GM18909 (cell line): ENCODE results near the gene JADE2.
A peak's percentile ranks its signal among the peaks of the same experiment; 100 is the strongest.

ENCODE experiments used
- ATAC-seq: cut with Tn5 transposase; IDR thresholded peaks from one replicate; pipeline ENCODE4 v1.9.1; 2021; ENCODE audit warnings: mild to moderate bottlenecking; ENCODE audit not compliant: unreplicated experiment, poor library complexity

JADE2 gene

DNA sequence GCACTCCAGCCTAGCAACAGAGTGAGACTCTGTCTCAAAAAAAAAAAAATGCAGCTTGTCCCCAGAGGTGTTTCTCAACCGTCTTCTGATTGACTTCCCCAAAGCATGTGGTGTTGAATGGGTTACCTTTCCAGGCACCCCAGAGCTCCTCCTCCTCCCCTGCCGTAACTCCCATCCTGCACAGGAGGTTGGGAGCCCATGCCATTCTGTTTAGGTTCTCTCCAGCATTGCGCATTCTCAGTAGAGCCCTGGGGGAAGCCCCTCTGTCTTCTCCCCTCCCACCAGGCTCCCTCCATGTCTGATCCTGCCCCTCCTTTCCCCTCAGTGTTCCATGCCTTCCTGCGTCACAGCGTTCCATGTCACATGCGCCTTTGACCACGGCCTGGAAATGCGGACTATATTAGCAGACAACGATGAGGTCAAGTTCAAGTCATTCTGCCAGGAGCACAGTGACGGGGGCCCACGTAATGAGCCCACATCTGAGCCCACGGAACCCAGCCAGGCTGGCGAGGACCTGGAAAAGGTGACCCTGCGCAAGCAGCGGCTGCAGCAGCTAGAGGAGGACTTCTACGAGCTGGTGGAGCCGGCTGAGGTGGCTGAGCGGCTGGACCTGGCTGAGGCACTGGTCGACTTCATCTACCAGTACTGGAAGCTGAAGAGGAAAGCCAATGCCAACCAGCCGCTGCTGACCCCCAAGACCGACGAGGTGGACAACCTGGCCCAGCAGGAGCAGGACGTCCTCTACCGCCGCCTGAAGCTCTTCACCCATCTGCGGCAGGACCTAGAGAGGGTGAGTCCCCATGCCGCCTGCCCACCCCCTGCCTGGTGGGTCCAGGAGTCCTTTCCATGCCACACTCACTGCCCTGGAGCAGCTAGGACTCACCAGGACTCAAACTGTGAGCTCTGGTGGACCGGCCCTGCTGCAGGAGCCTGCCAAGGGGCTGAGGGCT is 40.6 kb downstream of the JADE2 start:
- no peak for ATAC-seq

DNA sequence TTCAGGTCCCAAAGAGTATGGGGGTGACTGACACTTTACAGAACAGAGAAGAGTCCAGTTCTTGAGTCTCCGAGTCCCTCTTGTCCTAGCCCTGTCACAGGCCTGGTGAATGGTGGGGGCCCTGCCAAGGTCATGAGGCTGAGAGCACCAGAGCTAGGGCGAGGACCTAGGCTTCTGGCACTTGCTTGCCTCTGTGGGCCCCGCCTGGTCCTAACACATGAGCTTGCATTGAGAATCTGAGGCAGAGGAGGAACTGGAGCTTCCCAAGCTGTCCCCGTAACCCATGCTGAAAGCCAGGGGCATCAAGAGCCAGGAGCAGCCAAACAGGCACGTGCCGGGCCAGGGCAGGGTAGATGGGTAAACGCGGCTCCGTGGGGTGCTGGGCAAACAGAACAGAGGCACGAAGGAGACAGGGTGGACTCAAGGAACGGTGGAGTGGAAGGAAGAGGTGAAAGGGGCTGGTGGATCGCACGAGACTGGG is 41.3 kb downstream of the JADE2 start:
- no peak for ATAC-seq

DNA sequence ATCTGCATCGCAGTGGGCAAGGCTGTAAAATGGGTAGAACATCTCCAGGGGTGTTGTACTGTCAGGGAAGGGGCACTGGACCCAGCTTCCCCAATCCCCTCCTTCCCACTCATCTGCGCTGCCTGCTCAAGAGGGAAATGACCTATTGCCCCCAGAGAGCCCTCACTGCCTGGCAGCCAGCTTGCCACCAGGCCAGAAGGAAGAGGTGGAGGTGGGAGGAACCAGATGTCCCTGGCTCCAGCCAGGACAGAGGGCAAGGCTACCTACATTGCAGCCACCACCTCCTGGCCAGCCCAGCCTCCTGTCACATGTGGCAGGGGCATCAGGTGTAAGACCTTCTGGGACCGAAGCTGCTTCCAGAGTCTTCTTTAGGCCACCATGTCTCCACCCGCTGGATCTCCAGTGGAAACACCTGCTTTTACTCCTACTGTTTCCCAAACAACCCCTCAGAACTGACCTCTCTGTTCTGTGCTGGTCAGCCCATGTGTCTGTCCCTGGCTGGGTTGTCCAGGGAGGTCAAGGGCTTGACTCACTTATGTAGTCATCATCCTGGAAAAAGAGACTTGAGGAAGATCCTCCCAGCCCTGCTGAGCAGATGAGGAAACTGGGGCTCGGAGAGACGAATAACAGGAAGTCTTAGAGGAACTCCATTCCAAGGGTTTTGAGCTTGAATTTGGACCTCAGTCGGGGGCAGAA is 42.3 kb downstream of the JADE2 start:
- no peak for ATAC-seq

DNA sequence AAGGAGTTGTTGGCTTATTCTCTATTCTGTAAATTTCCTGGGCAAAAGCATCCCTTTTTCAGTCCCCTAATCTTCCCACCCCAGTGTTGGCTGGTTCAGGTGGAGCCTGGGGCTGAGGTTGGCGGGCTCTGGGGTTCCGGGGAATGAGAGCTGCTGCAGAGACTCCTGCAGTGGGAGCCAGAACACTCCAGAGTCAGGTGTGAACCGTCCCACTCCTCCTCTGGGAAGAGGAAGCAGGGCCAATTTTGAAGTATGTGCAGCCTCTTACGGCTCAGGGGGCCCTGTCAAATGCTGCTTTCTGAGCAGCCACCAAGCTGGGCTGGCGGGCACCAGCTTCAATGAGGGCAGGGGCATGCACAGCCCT is 42.8 kb downstream of the JADE2 start:
- ATAC-seq: no peak

DNA sequence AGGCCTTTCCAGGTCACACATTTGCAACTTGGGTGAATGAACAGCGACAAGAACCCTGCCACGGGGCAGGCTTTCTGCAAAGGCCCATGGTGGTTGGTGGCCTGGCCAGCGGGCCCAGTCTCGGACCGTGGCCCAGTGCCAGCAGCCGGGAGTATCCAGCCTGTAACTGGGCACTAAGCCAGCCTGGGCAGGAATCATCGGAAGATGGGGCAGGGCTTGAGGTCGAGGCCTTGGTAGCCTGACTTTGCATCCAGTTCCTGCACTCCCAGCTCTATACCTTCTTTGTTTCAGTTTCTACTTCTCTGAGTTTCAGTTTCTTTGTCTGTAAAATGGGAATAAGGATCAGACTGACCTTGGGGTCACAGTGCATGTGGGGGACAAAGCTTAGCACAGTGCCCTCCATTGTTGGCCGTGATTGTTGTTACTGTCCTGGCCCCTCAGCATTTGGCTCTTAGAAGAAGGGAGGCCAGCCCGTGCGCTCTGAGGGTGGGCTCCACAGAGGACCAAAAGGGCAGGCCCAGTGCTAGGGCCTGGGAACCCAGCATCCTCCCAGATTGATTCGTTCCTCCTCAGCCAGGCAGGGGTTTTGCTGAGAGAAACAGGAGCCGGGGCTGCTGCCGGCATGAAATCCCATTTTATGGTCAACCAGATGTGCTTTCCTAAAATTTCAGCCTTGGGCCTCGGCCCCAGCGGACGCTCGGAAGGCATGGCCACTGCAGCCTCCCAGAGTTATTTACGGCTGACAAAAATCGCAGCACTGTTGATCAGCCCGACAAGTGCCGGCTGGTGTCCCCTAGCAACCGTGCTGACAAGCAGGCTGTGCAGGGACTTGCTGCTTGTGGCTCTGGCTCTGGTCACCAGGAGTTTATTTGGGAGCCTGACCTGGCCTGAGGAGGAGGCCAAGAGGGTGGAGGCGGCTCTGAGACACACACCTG is 43.6 kb downstream of the JADE2 start:
- ATAC-seq: no peak

DNA sequence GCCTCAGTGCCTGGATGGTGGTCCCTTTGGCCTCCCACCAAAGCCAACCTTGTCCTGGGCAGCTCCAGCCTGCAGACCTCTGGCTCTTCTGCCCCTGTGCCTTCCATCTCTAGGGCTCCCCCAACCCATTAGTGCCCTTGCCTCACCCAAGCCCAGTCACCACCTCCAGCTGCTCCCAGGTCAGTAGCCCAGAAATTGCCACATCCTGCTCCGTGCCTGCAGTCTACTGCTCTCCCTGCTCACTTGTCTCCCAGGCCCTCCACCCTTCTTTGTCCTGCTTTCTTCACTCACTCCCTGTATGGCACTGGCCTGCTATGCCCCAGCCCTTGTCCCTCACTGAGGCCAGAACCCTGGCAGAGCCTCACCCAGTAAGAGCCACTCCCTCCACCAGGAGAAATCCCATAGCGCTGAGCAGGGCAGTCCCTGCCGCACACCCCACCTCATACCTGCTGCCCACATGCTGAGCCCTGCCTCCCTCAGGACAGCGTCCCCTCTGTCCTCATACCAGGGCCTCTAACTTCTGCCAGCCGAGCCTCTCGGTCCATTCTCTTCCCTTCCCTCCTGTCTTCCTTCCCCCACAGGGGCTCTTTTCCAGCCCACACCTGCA is 44.4 kb downstream of the JADE2 start:
- ATAC-seq: no peak

DNA sequence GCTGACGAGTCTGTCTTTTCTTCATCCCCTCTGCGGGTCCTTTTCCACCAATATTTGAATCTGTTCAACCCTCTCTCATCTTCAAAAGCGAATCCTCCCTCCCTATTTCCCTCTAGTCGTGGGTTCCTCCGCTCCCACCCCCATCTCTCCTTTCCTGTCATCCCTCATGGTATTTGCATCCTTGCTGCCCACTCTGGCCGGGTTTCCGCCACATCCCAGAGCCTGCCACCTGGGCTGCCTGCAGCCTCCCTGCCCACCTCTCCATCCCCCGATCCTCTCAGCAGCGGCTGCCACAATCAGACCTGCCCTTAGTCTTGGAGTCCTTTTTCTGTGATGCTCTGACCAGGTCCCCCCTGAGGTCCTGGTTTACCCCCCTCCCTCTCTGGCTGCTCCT is 44.9 kb downstream of the JADE2 start:
- no peak for ATAC-seq

DNA sequence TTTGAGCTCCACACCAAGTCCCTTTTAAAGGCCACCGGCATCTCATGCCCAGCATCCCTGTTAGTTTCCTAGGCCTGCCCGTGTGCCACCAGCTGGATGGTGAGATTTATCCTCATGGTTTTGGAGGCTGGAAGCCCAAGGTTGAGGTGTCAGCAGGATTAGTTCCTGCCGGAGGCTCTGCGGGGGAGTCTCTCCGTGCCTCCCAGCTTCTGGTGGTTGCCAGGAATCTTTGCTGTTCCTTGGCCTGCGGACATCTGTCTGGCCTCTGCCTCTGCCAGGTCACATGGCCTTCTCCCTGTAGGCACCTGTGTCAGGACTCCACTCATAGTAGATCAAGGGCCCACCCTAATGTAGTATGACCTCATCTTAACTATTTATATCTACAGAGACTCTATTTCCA is 45.4 kb downstream of the JADE2 start:
- ATAC-seq: no peak

DNA sequence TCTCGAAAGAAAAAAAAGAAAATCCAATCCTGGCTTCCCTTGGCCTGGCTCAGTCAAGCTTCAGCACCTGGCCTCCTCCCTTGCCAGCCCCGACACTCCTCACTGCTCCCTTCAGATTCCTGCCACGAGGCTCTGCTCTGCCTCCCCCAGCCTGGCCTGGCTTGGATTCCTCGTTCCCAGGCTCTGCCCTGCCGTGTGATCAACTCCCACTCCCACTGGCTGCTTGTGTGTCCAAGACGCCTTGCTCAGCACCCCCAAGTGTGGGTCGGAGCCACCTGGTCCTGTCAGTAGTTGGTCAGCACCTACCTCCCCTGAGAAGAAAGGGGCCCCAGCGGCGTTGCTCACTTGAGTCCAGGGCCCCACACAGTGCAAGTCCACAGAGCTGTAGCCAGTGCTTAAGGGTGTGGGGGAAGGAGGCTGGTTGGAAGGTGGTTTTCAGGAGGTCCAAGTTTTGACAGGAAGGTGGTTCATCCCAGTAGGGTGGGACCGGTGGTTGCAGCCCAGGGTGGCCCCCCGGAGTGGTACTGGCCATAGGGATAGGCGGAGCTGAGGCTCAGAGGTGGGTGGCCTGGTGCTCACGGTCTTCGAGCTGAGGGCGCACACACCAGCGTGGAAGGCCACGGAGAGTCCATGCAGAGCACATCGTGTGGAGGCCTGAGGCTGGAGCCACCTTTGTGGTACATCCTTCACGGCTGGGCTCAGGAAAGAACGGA is 46.4 kb downstream of the JADE2 start:
- no peak for ATAC-seq

DNA sequence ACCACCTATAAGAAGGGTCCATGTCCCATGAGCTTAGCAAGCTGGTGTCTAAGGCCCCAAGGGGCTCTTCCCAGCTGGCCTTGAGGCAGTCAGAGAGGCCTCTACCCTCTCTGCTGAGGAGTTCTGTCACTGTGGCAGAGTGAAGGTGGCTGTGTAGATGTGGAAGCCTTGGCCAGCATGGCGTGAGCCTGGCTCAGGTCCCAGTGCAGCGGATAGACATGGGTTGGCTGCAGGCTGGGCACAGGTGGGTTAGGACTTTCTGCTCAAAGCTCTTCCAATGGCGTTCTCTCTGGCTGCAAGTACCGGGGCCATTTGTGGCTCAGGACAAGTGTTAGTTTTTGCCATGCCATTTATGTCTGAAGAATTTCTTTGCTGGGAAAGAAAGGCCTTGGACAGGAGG is 47.3 kb downstream of the JADE2 start:
- ATAC-seq: no peak

DNA sequence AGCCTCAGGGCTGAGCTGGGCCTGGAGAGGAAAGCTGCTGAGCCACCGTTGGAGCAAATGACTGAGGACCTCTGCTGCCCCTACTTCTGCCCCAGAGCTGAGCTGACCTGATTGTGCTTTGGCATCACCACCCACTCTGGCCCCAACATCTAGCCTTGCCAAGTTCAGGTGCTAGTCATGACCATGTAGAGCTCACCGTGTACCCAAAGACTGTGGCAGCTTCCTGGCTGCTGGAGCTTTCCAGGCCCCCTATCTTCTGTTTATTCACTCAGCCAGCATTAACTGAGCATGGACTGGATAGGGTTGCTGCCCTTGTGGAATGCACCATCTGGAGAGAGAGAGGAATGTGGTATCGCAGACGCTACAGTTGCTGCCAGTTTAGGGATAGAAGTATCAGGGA is 49.1 kb downstream of the JADE2 start:
- ATAC-seq: no peak

DNA sequence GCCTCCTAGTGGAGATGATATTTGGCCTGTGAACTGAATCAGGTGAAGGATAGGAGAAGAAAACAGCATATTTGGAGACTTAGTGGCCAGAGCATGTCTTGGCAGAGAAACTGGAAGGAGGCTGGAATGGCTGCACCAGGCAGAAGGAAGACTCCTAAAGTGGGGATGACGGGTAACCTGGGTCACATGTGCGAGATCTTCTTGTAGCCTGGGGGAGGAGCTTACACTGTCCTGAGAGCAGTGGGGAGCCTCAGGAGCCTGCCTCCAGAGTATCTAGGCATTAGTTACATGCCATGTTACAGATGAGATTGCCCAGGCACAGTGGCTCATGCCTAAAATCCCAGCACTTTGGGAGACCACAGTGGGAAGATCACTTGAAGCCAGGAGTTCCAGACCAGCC is 49.8 kb downstream of the JADE2 start:
- no peak for ATAC-seq

DNA sequence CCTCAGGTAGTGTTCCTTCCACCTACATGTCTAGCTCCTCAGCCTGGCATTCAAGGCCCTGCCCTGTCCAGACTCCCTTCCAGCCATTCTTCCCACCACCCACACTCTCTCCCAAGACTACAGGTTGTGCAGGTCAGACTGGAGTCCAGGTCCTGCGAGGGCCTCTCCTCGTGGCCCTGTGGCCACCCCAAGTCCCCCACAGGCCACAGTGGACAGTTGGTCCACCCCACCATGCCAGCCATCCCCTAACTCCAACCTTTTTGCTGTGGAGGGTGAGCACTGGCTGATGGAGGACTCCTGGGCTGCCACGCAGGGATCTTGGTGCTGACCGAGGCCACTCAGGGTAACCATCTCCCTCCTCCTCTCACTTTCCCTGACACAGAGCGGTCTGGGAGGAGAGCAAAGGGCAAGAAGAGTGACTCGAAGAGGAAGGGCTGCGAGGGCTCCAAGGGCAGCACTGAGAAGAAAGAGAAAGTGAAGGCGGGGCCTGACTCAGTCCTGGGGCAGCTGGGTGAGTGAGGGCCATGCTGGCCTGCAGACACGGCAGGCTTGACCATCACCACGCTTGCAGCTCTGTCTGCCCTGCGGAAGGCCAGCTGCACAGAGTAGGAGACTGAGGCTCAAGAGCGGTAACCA is 51.0 kb downstream of the JADE2 start:
- ATAC-seq: no peak

DNA sequence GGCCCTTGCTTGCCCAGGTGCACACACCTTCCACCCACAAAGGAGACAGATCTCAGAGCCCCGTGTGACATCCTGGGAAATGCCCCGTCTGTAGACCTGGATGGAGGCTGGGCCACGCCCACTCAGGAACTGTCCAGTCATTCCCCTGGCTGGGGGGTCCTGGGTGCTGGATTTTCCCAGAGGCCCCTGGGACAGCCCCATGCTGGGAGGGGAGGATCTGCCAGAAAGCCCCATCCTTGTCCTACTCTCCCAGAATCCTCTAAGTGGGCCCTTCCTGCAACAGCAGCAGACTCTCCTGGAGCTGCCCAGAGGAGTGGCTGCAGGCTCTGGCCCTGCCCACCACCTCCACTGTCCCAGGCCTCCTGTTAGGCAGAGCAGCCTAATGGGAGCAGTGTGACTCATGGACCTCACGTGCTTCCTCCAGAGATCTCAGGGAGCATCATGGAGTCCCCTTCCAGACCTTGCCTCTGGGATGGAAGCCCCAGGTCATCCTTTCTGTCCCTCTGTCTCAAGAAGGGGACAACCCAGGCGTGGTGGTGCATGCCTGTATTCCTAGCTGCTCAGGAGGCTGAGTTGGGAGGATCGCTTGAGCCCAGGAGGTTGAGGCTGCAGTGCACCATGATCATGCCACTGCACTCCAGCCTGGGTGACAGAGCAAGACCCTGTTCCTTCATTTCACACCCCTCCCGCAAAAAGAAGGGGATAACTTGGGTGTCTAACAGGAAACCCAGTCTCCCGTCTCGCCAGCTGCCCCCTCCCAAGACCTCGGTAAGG is 51.7 kb downstream of the JADE2 start:
- no peak for ATAC-seq

DNA sequence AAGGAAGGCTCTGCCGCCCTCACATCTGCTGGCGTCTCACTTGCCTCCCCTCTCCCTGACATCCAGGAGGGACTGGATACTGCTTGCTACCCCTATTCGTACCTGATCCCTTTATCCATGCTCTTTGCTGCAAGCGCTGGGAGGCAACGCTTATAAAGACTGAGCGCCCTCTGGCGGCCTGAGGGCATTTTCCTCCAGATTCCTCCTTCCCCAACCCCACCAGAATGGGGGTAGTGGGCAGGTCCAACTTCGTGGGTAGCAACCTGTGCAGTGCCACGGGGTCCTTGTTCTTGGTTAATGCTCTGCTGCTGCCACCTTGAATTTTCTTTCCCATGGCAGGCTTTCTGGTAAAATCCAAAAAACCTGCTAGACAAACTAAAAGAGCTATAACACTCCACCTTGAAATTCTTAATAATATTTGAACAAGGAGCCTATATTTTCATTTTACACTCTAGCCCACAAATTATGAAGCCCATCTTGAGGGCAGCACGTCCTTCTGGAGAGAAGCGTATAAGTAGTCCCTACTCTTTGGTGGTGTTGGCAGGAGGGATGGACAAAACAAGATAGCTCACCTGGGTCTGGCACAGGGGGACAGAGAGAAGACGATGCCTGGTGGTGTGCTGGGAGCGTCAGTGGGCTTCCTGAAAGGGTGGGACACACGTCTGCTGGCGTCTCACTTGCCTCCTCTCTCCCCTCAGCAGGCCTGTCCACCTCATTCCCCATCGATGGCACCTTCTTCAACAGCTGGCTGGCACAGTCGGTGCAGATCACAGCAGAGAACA is 52.5 kb downstream of the JADE2 start:
- peak; percentile 51 for ATAC-seq

DNA sequence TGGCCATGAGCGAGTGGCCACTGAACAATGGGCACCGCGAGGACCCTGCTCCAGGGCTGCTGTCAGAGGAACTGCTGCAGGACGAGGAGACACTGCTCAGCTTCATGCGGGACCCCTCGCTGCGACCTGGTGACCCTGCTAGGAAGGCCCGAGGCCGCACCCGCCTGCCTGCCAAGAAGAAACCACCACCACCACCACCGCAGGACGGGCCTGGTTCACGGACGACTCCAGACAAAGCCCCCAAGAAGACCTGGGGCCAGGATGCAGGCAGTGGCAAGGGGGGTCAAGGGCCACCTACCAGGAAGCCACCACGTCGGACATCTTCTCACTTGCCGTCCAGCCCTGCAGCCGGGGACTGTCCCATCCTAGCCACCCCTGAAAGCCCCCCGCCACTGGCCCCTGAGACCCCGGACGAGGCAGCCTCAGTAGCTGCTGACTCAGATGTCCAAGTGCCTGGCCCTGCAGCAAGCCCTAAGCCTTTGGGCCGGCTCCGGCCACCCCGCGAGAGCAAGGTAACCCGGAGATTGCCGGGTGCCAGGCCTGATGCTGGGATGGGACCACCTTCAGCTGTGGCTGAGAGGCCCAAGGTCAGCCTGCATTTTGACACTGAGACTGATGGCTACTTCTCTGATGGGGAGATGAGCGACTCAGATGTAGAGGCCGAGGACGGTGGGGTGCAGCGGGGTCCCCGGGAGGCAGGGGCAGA is 53.3 kb downstream of the JADE2 start:
- ATAC-seq: no peak

DNA sequence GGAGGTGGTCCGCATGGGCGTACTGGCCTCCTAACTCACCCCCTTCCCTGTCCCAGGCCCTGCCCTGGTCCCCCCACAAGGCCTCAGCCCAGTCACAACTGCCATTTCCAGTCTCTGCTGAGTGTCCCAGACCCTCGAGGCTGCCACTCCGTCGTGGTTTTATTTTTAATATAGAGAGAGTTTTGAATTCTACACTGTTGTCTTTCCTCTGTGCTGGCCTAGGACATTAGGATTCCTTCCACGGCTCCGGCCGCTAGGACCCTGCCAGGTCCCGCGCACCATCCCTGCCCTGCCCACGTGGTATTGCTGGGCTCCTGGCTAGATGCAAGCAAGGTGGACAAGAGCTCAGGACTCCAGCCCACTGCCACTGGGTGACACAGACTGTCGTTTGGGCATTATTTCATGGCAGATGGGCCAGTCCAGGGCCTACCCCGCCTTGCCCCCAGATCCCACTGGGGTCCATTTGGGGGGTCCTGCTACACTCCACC is 53.9 kb downstream of the JADE2 start:
- no peak for ATAC-seq
